ENCODE data around the gene NRSN2.

Gene NRSN2

GRCh38 chr20:358891-359555 is 12.1 kb downstream of the NRSN2 start:
- Histone ChIP-seq H3F3A (ENCODE audit: low read depth) (no peaks in the 10 kb centered on the region), H3K4me2 (ENCODE audit: low read depth, low read length, poor library complexity, severe bottlenecking) (no peak overlapping the region), H3K4me1 (ENCODE audit: insufficient read depth, low read length, poor library complexity, severe bottlenecking) (no peaks in the 10 kb centered on the region), H3K79me2 (ENCODE audit: insufficient read depth, low read length) (no peaks in the 10 kb centered on the region), H3K27me3 (ENCODE audit: insufficient read depth, low read length, poor library complexity, severe bottlenecking) (no peaks in the 10 kb centered on the region), H3K9me2 (replicated peaks; ENCODE audit: low read depth, low read length) (no peaks in the 10 kb centered on the region), H3K9ac (ENCODE audit: low read depth, low read length, poor library complexity, severe bottlenecking) (no peak overlapping the region), H2AFZ (ENCODE audit: low read length) (no peak overlapping the region), H3K4me3 (ENCODE audit: low read length, poor library complexity, severe bottlenecking) (no peak overlapping the region), H3K36me3 (ENCODE audit: insufficient read depth, low read length) (no peaks in the 10 kb centered on the region), H3K9me3 (ENCODE audit: insufficient read depth, low read depth, low read length) (no peaks in the 10 kb centered on the region), H4K20me1 (ENCODE audit: insufficient read depth, low read length, poor library complexity, severe bottlenecking) (no peaks in the 10 kb centered on the region)
- TF ChIP-seq CTCF (conservative IDR thresholded peaks at IDR 0.05; ENCODE audit: low read length), result no peak
- no peak for TF ChIP-seq EZH2phosphoT487 (IDR thresholded peaks at IDR 0.05; ENCODE audit: borderline replicate concordance)

- Histone ChIP-seq H3K9me2 (replicated peaks; ENCODE audit: low read depth, low read length) (no peaks in the 10 kb centered on the region), H4K20me1 (ENCODE audit: insufficient read depth, low read length, poor library complexity, severe bottlenecking) (no peaks in the 10 kb centered on the region), H3K36me3 (ENCODE audit: insufficient read depth, low read length) (no peaks in the 10 kb centered on the region), H3K79me2 (ENCODE audit: insufficient read depth, low read length) (no peaks in the 10 kb centered on the region), H3K27me3 (ENCODE audit: insufficient read depth, low read length, poor library complexity, severe bottlenecking) (no peaks in the 10 kb centered on the region), H2AFZ (ENCODE audit: low read length) (no peak overlapping the region), H3K4me1 (ENCODE audit: insufficient read depth, low read length, poor library complexity, severe bottlenecking) (peaks cover 14% of the 10 kb centered on the region), H3K9me3 (ENCODE audit: insufficient read depth, low read depth, low read length) (no peaks in the 10 kb centered on the region), H3K4me3 (ENCODE audit: low read length, poor library complexity, severe bottlenecking) (no peak overlapping the region), H3F3A (ENCODE audit: low read depth) (no peaks in the 10 kb centered on the region), H3K4me2 (ENCODE audit: low read depth, low read length, poor library complexity, severe bottlenecking) (no peak overlapping the region), H3K9ac (ENCODE audit: low read depth, low read length, poor library complexity, severe bottlenecking) (no peak overlapping the region)
- TF ChIP-seq CTCF (conservative IDR thresholded peaks at IDR 0.05; ENCODE audit: low read length), result no peak
- TF ChIP-seq EZH2phosphoT487 (IDR thresholded peaks at IDR 0.05; ENCODE audit: borderline replicate concordance), result no peak
Observed at GRCh38 chr20:361561-361960, 14.7 kb downstream of the NRSN2 start.

- Histone ChIP-seq H3F3A (ENCODE audit: low read depth) (no peaks in the 10 kb centered on the region), H3K36me3 (ENCODE audit: insufficient read depth, low read length) (no peaks in the 10 kb centered on the region), H3K9me3 (ENCODE audit: insufficient read depth, low read depth, low read length) (no peaks in the 10 kb centered on the region), H3K4me2 (ENCODE audit: low read depth, low read length, poor library complexity, severe bottlenecking) (no peak overlapping the region), H2AFZ (ENCODE audit: low read length) (no peak overlapping the region), H3K9ac (ENCODE audit: low read depth, low read length, poor library complexity, severe bottlenecking) (no peak overlapping the region), H3K79me2 (ENCODE audit: insufficient read depth, low read length) (no peaks in the 10 kb centered on the region), H3K4me3 (ENCODE audit: low read length, poor library complexity, severe bottlenecking) (no peak overlapping the region), H3K9me2 (replicated peaks; ENCODE audit: low read depth, low read length) (no peaks in the 10 kb centered on the region), H3K27me3 (ENCODE audit: insufficient read depth, low read length, poor library complexity, severe bottlenecking) (no peaks in the 10 kb centered on the region), H4K20me1 (ENCODE audit: insufficient read depth, low read length, poor library complexity, severe bottlenecking) (no peaks in the 10 kb centered on the region), H3K4me1 (ENCODE audit: insufficient read depth, low read length, poor library complexity, severe bottlenecking) (peaks cover 14% of the 10 kb centered on the region)
- TF ChIP-seq CTCF (conservative IDR thresholded peaks at IDR 0.05; ENCODE audit: low read length), result peak; percentile 43
- TF ChIP-seq EZH2phosphoT487 (IDR thresholded peaks at IDR 0.05; ENCODE audit: borderline replicate concordance), result no peak
Observed at GRCh38 chr20:362271-363254, 15.7 kb downstream of the NRSN2 start.

Data from Loucy (cell line).